Choroid plexus epithelial cell (primary cell): Measurements from ENCODE around the gene DIP2B.

ENCODE experiments used
- DNase-seq: peaks from one replicate; pipeline ENCODE4 v3.0.0-alpha.2; 2010; ENCODE audit warnings: low read depth
- H3K4me3 ChIP-seq: 2 replicates; pipeline ENCODE4 v1.5.1; 2011; ENCODE audit warnings: low read depth, mild to moderate bottlenecking, control low read depth, low read length, moderate library complexity
- TF ChIP-seq, protein P1 (sequence below): conservative IDR thresholded peaks from 2 replicates; pipeline ENCODE4 v1.5.1; 2011; ENCODE audit warnings: low read depth, mild to moderate bottlenecking, control low read depth, inconsistent platforms, low read length, moderate library complexity

DIP2B gene

DNA sequence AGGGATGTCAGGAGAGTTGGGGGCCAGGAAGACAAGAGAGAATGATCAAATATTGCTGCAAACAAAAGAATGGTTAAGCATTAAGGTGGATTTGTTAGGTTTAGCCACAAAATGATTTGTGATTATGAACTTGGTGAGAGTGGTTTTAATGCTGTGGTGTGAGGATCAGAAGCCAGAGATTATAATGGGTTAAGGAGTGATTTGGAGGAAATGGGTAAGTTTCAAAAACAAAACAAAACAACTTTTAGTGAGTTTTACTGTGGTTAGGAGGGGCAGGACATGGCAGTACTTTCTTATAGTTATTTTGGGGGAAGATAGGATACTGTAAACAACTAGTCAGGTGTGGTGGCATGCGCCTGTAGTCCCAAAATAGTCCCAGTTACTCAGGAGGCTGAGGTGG lies 24.0 kb downstream of the DIP2B start:
- DNase-seq: no peak
- TF ChIP-seq, protein P1, sequence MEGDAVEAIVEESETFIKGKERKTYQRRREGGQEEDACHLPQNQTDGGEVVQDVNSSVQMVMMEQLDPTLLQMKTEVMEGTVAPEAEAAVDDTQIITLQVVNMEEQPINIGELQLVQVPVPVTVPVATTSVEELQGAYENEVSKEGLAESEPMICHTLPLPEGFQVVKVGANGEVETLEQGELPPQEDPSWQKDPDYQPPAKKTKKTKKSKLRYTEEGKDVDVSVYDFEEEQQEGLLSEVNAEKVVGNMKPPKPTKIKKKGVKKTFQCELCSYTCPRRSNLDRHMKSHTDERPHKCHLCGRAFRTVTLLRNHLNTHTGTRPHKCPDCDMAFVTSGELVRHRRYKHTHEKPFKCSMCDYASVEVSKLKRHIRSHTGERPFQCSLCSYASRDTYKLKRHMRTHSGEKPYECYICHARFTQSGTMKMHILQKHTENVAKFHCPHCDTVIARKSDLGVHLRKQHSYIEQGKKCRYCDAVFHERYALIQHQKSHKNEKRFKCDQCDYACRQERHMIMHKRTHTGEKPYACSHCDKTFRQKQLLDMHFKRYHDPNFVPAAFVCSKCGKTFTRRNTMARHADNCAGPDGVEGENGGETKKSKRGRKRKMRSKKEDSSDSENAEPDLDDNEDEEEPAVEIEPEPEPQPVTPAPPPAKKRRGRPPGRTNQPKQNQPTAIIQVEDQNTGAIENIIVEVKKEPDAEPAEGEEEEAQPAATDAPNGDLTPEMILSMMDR: no peak
- no peak overlapping the region for H3K4me3 ChIP-seq

DNA sequence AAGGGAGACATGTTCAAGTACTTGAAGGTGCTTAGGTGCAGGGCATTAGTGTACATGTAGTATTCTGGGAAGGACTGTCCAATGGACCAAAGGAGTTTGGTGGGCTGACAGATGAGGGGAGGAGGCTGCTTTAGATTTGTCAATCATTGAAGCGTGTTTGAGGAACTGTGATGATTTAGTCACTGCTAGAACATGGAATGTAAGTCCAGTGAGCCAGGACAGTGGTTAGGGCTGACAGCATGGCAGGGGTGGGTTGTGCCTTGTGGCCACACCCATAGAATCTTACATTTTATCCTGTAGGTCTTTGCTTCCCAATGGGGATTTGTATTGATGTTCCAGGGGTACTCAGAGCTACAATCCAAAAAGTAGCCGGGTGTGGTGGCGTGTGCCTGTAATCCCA lies 24.6 kb downstream of the DIP2B start:
- no peak overlapping the region for H3K4me3 ChIP-seq
- DNase-seq: no peak
- TF ChIP-seq, protein P1: no peak

DNA sequence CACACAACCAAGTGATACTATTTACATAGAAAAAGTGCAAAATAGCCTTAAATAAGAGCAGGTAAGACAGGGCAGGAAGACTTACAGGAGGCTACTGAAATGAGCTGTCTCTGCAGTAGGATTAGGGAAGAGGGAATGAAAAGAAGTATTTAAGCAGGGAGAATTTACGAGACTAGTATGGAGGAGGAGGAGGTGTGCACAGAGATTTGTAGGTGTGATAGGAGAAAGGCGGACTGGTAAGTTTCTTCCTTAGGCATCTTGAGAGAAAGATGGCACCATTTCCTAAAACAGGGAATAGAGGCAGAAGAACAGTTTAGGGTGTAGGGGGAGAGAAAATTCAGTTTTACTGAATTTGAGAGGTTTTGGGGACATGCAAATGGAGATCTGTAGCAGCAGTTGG lies 25.7 kb downstream of the DIP2B start:
- DNase-seq: no peak
- H3K4me3 ChIP-seq: no peak overlapping the region
- TF ChIP-seq, protein P1: no peak

DNA sequence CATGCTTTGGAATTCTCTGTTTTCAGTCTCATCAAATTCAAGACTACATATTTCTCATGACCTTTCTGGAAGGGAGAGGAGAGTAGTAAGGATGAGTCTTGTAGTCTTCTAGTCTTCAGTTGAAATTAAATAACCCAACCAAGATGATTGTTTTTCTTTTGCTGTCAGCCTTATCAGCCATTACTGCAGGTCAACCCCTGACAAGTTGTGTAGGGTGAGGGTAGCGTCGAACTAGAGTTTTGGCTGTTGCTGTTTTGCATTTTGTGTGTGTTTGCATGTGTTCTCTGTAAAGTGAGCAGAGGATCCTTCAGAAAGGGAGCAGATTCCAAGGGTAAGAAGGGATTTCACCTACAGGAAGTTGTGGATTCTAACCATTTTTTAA lies 28.4 kb downstream of the DIP2B start:
- peak; percentile 64 for DNase-seq
- TF ChIP-seq, protein P1: no peak
- no peak overlapping the region for H3K4me3 ChIP-seq

DNA sequence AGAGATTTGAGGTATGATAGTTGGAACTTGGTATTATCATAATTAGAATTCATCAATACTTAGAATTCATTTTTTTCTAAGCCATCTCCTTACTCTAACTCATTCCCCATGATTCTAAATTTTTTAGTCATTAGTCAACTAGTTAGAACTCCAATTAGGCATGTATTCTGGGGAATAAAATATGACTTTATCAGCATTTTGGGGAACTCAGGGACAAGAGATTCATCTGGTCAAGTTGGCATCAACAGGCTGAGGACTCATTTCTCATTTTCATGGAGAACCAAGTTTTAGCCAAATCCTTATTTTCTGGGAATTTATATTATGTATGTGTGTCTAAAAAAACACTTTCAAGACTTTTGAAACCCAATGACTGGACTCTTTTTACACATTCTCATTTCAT lies 29.2 kb downstream of the DIP2B start:
- TF ChIP-seq, protein P1: no peak
- H3K4me3 ChIP-seq: no peak overlapping the region
- no peak for DNase-seq

DNA sequence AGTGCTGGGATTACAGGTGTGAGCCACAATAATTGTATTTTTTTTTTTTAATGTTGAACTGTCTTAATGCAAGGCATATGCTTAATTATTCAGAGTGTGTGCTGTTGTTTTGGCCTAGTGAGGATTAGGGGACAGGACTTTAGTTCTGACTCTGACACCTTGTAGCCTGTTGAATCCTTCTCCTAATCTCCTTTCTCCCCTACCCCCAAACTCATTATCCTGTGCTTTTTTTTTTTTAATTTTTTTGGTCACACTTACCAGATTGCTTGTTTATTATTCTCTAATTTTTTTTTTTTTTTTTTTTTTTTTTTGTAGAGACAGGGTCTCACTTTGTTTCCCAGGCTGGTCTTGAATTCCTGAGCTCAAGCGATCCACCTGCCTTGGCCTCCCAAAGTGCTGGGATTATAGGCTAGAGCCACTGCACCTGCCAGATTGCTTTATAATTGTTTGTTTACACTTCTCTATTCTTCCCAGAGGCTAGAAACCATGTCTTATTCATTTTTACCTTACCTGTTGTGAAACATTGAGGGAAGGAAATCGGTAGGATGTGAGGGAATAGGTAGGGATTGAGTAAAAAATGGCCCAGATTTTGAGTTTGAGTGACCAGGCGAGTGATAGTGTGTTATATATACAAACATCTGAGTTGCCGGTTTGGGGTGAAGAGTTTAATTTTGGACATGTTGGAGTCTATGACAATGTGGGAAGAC lies 32.2 kb downstream of the DIP2B start:
- TF ChIP-seq, protein P1: no peak
- H3K4me3 ChIP-seq: no peak overlapping the region
- DNase-seq: no peak

DNA sequence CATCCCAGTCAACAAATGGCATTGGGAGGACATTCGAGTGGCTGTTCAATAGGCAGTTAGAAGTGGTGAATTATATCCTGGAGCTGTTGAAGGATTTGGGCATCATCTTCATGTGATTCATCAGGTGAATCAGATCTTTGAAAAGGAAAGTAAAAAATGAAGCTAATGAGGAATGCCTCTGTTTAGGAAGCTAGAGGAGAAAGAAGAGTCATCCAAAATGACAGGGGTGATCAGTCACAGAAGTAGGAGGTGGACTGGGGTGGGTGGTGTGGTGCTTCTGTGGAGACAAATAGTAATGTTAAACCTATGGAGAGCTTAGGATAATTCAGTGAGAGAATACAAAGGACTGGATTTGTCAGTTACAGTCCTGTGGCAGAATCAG lies 32.7 kb downstream of the DIP2B start:
- no peak overlapping the region for H3K4me3 ChIP-seq
- DNase-seq: no peak
- TF ChIP-seq, protein P1: no peak
